ENCODE data around the gene BSN.

The BSN gene

DNA sequence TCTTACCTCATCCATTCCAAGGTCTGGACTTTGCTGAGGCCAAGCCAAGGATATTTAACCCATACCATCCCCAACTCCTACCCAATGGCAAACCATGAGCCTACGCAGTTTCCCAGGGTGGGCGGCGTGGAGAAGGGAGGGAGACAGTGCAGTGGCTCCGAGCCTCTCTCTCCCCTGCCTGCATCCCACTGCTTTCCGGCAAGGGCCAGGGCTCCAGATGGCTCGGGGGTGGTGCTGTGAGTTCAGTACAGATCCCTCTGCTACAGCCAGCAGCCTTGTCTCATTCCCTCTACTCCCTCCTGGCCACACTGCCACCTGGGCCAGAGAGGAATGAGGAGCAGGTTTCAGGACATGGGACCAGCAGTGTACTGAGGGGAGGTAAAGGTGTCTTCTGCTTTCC, 75.6 kb downstream of the BSN start:
- no peak for DNase-seq

DNA sequence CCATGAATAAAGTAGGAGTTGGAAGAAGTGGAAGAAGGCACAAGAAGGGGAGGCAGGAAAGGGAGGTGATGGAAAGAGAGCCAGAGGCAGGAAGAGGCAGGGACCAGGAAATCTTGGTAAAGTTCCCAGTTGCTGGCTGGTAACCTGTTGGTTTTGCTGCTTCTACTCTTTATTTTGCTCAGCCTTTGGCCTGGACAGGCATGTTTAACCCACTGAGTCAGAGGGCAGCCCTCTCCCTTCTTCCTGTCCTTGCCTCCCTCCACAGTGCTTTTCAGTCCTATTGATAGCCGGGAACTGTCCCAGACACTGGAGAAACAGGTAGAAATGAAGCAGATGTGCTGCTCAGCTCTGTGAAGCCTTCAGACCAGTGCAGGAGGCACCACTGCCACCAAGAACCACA, 76.5 kb downstream of the BSN start:
- DNase-seq = peak; percentile 15

GRCh38 chr3:49634736-49635135, 80.5 kb downstream of the BSN start:
- DNase-seq = no peak

DNA sequence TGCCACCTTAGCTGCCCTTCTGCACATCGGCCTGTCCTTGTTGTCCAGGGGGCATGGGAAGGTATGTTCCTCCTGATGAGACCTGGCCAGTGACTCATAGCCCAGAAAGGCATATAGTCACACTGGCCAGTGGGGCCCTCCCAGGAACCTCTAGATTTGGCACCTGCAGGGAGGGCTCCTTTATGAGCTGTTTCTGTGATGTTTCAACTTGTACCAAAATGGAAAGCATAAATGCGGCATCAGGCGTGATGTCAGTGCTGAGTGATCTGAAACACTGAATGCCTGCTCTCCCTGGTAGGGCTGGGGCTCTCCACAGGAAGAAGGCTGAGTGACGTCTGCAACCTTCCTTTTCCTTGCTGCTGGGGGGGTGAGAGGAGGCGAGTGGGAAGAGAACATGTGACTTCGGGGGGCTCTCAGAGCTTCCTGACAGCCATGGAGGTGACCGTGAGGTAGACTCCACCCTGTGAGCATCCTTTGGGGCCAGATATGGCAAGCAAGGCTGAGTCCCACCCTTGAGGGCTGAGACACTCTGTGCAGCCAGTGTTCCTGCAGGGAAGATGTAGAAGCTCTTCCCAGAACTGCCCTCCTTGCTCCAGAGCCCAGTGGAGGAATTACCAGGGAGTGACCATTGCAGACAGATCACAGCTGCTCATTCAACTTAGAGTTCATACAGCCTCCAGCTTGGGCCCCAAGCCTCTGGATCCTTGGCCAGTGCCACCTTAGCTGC, 82.8 kb downstream of the BSN start:
- DNase-seq = no peak

DNA sequence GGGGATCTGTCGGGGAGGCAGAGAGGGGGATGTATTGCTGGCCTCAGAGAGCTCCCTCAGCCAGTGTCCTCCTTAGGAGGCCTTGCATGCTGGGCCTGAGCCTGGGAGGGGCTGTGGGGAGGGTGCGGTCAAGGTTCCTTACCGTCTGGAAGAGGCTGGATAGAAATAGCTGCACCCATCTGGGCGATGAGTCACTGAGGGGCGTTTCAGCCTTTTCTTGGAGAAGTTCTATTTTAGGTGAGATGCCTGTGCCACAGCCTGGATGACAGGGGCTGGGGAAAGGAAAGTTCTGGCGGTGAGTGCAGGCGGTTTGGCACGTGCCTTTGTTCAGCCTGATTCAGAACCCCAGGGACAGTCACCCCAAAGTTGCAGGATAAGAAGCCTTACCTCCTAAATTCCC, 84.2 kb downstream of the BSN start:
- DNase-seq = peak; percentile 65

GRCh38 chr3:49639551-49639950, 85.3 kb downstream of the BSN start:
- DNase-seq = no peak

DNA sequence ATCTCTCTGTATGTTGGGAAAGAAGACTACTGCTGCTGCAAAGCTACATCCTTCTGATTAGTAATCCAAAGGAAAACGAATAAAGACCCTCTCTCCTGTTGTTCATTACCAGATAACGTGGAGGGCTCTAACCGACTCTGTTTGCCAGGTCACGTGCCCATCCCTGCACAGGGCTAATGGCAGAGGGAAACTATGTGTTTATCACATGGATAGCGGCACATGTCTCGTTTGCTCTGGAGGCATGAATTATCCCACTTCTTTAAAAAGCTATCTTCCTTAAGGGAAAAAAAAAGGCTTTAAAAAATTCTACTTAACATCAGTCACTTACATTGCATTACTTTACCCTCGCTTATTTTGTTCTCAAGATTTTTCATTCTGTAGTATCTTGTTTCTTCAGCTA, 87.0 kb downstream of the BSN start:
- no peak for DNase-seq

- no peak for DNase-seq
These were observed 87.8 kb downstream of the BSN start for GRCh38 chr3:49641921-49642707.

DNA sequence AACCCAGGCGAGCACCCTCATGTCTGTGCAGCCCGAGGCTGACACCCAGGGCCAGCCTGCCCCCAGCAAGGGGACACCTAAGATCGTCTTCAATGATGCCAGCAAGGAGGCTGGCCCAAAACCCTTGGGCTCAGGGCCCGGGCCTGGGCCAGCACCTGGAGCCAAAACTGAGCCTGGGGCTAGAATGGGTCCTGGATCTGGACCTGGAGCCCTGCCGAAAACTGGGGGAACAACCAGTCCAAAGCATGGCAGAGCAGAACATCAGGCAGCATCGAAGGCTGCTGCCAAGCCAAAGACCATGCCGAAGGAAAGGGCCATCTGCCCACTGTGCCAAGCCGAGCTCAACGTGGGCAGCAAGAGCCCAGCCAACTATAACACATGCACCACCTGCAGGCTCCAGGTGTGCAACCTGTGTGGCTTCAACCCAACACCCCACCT, 88.5 kb downstream of the BSN start:
- DNase-seq = no peak

GRCh38 chr3:49644684-49645083, 90.4 kb downstream of the BSN start:
- DNase-seq = no peak

DNA sequence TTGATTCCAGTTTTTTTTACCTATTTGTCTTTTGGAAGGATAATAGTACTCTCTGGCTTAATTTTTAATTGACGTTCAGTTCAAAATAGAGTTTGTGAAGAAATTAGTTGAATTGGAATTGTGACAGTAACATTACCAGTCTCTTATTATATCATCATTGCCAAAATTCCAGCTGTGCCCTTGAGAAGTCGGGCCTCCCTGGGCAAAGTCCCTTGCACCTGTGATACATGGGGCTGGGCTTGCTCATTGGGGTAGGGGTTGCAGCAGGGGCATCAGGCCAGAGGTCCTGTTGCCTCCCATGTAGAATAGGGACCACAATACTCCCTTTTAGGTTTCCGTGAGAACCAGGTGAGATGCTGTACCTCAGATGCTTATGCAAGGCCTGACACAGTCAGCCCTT, 92.0 kb downstream of the BSN start:
- DNase-seq = no peak

DNA sequence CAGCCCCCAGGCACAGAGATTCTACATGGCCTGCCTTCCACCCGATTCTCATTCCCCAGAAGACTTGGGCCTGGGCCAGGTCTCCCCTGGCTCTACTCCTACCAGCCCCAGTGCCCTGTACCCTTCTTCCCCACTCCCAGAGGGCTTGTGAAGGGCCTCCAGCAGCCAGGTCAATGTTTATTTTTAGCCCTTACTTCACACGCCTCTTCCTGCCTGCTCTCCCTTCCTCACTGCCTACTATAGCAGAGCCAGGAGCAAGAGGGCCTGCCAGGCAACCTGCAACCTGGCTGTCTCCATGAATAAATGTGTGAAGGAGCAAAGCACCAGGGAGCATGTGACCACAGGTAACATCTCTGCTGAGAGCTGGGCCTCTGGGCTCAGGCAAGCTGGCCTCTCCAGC, 93.5 kb downstream of the BSN start:
- no peak for DNase-seq

GRCh38 chr3:49648354-49649019, 94.2 kb downstream of the BSN start:
- no peak for DNase-seq

GRCh38 chr3:49649576-49649975, 95.3 kb downstream of the BSN start:
- no peak for DNase-seq

DNA sequence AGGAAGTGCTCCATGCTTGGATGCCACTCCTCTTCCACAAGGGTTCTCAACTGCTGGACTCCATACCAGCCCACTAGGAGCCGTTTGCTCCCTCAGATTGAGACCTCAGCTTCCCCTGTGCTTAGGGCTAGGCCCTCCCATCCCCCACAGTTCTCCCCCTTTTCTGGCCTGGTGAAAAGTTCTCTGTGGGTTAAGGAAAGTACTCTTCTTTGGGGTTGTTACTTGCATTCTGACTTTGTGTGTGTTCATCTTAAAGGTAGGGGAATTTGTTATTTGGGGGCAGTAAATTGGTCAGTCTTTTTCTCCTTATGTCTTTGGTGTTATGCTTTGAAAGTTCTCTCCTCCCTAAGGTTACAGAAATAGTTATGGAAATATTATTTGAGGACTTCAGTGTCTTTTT, 95.9 kb downstream of the BSN start:
- DNase-seq = no peak

GRCh38 chr3:49650637-49651036, 96.4 kb downstream of the BSN start:
- DNase-seq = no peak

- no peak for DNase-seq
These were observed 98.1 kb downstream of the BSN start for GRCh38 chr3:49652218-49652902.

DNA sequence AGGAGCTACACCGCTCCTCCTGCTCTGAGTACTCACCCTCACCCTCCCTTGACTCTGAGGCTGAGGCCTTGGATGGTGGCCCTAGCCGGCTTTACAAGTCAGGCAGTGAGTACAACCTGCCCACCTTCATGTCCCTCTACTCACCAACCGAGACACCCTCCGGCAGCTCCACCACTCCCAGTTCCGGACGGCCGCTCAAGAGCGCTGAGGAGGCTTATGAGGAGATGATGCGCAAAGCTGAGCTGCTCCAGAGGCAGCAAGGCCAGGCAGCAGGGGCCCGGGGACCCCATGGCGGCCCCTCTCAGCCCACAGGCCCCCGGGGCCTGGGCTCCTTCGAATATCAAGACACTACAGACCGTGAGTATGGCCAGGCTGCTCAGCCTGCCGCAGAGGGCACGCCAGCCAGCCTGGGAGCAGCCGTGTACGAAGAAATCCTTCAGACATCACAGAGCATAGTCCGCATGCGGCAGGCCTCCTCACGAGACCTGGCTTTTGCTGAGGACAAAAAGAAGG, 98.7 kb downstream of the BSN start:
- DNase-seq = no peak

DNA sequence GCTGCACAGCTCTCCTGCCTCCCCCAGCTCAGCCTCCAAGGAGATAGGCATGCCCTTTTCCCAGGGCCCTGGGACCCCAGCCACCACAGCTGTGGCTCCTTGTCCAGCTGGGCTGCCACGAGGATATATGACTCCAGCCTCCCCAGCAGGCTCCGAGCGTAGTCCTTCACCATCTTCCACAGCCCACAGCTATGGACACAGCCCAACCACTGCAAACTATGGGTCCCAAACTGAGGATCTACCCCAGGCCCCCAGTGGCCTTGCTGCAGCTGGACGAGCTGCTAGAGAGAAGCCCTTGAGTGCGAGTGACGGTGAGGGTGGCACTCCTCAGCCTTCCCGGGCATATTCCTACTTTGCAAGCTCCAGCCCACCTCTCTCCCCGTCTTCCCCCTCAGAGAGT, 99.3 kb downstream of the BSN start:
- no peak for DNase-seq

DNA sequence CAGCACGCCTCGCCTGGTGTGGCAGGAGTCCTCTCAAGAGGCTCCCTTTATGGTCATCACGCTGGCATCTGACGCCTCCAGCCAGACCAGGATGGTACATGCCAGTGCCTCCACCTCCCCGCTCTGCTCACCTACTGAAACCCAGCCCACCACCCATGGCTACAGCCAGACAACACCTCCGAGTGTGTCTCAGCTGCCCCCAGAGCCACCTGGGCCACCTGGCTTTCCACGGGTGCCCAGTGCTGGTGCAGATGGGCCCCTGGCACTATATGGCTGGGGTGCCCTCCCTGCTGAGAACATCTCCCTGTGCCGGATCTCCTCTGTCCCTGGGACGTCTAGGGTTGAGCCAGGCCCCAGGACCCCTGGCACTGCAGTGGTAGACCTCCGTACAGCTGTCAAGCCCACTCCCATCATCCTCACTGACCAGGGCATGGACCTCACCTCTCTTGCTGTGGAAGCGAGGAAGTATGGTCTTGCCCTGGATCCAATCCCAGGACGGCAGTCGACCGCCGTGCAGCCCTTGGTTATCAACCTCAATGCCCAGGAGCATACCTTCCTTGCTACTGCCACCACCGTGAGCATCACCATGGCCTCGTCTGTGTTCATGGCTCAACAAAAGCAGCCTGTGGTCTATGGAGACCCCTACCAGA, 100.0 kb downstream of the BSN start:
- DNase-seq = no peak

DNA sequence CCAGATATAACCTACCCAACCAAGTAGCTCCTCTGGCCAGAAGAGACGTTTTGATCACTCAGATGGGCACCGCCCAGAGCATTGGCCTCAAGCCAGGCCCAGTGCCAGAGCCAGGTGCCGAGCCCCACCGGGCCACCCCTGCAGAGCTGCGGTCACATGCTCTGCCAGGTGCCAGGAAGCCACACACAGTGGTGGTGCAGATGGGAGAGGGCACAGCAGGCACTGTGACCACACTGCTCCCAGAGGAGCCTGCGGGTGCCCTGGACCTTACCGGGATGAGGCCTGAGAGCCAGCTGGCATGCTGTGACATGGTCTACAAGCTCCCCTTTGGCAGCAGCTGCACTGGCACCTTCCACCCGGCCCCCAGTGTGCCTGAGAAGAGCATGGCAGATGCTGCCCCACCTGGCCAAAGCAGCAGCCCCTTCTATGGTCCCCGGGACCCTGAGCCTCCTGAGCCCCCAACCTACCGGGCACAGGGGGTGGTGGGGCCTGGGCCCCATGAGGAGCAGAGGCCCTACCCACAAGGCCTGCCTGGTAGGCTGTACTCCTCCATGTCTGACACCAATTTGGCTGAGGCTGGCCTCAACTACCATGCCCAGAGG, 100.8 kb downstream of the BSN start:
- DNase-seq = no peak

DNA sequence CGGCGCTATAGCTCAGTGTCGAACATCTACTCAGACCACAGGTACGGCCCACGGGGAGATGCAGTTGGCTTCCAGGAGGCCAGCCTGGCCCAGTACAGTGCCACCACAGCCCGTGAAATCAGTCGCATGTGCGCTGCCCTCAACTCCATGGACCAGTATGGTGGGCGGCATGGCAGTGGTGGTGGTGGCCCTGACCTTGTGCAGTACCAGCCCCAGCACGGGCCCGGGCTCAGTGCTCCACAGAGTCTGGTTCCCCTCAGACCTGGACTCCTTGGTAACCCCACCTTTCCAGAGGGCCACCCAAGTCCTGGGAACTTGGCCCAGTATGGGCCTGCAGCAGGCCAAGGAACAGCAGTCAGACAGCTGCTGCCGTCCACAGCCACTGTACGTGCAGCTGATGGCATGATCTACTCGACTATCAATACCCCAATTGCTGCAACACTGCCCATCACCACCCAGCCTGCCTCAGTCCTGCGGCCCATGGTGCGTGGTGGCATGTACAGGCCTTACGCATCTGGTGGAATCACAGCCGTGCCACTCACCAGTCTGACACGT, 101.5 kb downstream of the BSN start:
- DNase-seq = no peak
